ENCODE data around the gene CPXM2. TPM values are rescaled to one million over a fixed set of nuclear protein-coding genes. Genes with fewer than 3 reads are reported as not detected.

CPXM2 gene
- total RNA-seq, 1 donor: not detected

- TF ChIP-seq CTCF (IDR thresholded peaks at IDR 0.05; ENCODE audit: insufficient read depth, low read depth, low read length): no peak
- H3K4me3 ChIP-seq (ENCODE audit: low read depth, low read length): no peak overlapping the region
- peak; percentile 24 for DNase-seq (ENCODE audit: low read depth)
Measured at GRCh38 chr10:123930340-123931001, 38.9 kb upstream of the CPXM2 start.

GRCh38 chr10:123929791-123930190, 38.2 kb upstream of the CPXM2 start:
- no peak overlapping the region for H3K4me3 ChIP-seq (ENCODE audit: low read depth, low read length)
- no peak for DNase-seq (ENCODE audit: low read depth)

GRCh38 chr10:123928427-123928826, 36.8 kb upstream of the CPXM2 start:
- TF ChIP-seq CTCF (IDR thresholded peaks at IDR 0.05; ENCODE audit: insufficient read depth, low read depth, low read length): no peak
- DNase-seq (ENCODE audit: low read depth): no peak
- no peak overlapping the region for H3K4me3 ChIP-seq (ENCODE audit: low read depth, low read length)

More at GRCh38 chr10:123929791-123930190, 38.2 kb upstream of the CPXM2 start:
- no peak for TF ChIP-seq CTCF (IDR thresholded peaks at IDR 0.05; ENCODE audit: insufficient read depth, low read depth, low read length)

GRCh38 chr10:123926401-123927264, 35.0 kb upstream of the CPXM2 start:
- no peak overlapping the region for H3K4me3 ChIP-seq (ENCODE audit: low read depth, low read length)
- peak; percentile 14 for DNase-seq (ENCODE audit: low read depth)

GRCh38 chr10:123922126-123922525, 30.5 kb upstream of the CPXM2 start:
- no peak for DNase-seq (ENCODE audit: low read depth)
- no peak overlapping the region for H3K4me3 ChIP-seq (ENCODE audit: low read depth, low read length)
- no peak for TF ChIP-seq CTCF (IDR thresholded peaks at IDR 0.05; ENCODE audit: insufficient read depth, low read depth, low read length)

More at GRCh38 chr10:123926401-123927264, 35.0 kb upstream of the CPXM2 start:
- no peak for TF ChIP-seq CTCF (IDR thresholded peaks at IDR 0.05; ENCODE audit: insufficient read depth, low read depth, low read length)

- DNase-seq (ENCODE audit: low read depth): no peak
- no peak for TF ChIP-seq CTCF (IDR thresholded peaks at IDR 0.05; ENCODE audit: insufficient read depth, low read depth, low read length)
- no peak overlapping the region for H3K4me3 ChIP-seq (ENCODE audit: low read depth, low read length)
Measured at GRCh38 chr10:123916775-123917174, 25.2 kb upstream of the CPXM2 start.
